HG02973 (cell line): ENCODE measurements around the gene BCL2.

ENCODE experiments used
- ATAC-seq: cut with Tn5 transposase; IDR thresholded peaks from one replicate; pipeline ENCODE4 v1.9.1; 2021; ENCODE audit warnings: moderate library complexity; ENCODE audit not compliant: unreplicated experiment

BCL2 gene

DNA sequence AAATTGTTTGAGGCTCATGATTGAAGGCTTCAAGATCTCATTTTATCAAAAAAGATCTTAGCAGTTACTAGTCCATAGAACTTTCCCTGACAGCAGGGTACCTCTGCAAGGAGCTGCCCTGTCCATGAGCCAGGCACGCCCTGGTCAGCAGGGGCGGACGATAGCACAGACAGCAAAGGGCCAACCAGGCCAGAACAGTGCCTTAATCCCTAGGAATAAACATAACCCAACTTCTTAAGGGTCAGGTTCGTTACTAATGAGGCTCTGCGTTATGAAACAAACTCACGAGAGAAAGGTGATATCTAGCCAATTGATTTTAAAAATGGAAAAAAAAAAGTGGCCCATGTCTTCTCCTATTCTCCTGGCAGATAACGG lies 59.2 kb downstream of the BCL2 start:
- ATAC-seq: no peak

- no peak for ATAC-seq
These were observed 59.8 kb downstream of the BCL2 start for GRCh38 chr18:63259567-63260379.

DNA sequence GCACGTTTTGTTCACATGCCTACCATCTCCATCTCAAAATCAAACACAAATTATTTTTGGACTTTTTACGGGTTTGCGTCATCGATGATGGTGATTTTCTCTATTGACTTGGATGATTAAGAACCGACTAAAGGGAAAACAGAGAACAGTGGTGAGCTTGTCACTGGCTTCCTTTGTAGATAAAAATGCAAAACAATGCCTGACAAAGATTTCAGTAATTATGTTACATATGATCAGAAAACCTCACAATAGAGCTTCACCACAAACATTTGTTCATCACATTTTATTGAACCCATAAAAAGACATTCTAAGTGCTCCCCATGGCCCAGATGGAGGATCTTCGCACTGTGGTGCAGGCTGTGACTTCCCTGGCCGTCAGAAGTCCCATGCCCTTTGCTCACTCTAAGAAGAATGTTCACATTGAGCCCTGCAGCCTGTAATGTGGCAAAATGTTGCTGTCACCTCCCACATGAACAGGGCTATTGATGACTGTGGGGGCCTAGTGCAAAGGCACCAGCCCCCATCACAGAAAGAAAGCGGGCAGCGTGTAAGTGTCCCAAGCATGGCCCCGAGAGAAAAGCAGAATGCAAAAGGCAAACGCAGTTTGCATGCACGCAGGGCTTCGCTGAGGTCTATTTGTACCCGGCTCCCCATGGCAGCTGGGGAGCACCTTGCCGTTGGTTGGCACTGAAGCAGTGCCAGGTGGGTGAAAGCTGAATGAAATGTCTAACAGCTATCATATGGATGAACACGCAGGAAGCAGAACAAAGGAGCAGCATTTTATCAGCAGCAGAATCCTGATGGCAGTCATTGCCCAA lies 60.6 kb downstream of the BCL2 start:
- ATAC-seq: no peak

GRCh38 chr18:63257453-63257852 lies 62.1 kb downstream of the BCL2 start:
- ATAC-seq: no peak

DNA sequence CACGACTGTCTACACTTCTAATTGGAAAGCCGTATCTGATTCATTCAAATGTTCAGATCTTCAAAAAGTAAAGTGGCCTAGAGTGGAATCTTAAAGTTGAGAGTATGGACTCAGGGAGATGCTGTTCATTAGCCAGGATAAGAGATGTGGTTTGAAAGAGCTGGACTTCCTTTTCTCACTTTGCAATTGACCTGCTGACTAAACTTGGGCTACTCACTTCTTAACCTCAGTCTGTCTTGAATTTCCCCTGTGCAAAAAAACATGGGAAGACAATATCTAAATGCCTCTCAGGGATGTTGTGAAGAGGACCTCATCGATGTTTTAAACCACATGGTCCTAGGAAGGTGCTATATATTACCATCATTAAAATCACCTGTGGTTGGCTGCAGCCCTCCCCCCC lies 64.1 kb downstream of the BCL2 start:
- ATAC-seq: peak; percentile 51

- ATAC-seq: peak; percentile 17
These were observed 64.7 kb downstream of the BCL2 start for GRCh38 chr18:63254716-63255399.

DNA sequence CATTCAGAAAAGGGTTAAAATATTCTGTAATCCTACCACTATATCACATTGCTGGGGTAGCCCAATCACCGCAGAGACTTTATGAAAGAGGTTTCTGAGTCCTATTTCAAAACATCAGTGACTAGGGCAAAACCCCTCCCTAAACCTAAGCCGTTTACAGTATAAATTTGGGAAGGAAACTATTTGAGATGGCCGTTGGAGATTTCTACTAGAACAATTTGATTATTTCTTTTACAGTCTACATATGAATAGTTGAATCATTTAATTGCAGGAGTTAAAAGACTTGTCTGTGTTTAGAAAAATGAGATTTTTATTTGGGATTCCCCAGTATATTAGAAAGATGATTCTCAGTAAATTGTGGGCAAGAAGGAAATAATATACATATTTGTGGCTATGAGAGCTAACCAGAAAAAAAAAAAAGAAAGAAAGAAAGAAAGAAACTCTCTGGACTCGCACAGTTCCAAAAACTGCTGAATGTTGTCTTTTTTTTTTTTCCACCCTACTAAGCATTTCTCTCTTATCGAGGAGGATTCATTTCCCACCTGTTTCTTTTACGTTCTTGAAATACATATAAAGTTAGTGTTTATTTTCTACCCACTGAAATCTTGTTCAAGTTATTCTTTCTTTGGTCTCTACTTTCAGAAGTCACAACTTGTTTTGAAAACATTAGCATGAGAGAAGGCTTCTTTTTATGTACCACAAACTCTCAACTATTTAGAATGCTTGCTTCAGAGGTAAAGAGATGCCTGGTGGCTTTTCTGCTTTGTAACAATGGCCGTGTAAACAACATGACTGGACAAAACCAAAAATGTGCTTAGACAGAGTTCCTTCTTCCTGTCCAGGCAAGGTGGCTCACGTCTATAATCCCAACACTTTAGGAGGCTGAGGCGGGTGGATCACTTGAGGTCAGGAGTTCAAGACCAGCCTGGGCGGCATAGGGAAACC lies 65.9 kb downstream of the BCL2 start:
- no peak for ATAC-seq

DNA sequence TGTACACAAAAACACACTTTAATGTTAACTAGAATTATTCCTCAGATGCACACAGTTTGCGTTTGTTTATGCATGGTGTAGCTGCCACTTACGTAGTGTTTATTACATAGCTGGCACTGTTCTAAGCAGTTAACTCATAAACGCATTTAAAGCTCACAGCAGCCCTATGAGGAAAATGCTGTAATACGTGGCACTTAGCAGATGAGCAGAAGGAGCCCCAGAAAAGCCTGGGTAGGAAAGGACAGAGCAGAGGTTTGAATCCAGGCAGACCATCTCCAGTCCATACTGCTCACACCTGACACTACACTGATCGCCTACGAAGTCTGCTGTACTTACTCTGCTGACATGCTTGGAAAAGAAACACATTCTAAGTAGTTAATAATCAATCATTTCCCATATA lies 66.6 kb downstream of the BCL2 start:
- no peak for ATAC-seq

DNA sequence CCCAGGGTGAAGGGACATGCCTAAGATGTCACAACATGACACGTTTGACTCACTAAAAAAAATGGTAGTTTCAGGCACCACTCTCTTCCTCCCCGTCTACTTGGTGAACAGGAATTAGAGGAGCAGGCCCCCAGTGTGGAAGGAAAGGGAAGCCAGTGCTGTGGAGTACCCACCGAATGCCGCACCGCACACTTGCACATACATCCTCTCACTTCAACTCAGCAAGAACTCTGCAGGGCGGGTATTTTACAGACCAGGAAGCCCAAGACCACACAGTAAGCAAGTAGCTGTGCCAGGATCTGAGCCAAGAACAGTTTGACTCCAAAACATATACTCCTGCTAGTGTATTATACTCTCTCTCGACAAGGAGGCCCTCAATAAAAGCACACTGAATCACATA lies 69.8 kb downstream of the BCL2 start:
- no peak for ATAC-seq

- no peak for ATAC-seq
These were observed 71.6 kb downstream of the BCL2 start for GRCh38 chr18:63247926-63248325.

DNA sequence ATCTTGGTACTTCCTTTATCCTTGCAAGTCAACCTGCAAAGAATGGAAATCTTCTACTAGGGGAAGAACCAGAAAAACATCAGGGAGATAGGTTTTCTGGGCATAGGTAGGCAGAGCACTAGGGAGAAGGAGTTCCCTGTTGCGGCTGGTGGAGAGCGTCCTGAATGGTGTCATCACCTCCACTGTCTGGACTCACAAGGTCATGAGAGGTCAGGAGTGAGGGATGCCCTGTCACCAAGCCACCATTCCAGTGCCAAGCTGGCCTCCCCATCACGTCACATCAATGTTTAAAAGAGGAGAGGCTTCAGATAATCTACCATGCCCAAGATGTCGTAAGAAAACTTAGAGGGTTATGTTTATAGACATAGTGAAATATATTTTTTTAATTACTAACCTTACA lies 72.1 kb downstream of the BCL2 start:
- ATAC-seq: no peak

DNA sequence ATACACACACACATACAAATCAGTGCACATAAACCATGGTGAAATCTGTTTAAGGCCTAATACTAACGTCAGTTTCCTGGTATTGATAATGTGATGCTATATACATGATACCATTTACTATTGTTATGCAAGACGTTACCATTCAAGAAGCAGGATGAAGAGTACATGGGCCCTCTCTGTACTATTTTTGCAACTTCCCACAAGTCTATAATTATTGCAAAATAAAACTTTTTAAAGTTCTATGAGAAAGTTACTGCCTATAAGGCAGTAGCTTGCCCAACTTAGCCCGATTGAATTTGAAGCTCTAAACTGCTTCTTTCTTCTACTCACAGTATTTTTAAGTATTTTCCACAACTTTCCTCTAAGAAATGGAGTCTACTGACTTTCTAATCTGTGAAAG lies 74.0 kb downstream of the BCL2 start:
- no peak for ATAC-seq

GRCh38 chr18:63244607-63245006 lies 75.0 kb downstream of the BCL2 start:
- ATAC-seq: no peak

- no peak for ATAC-seq
These were observed 77.8 kb downstream of the BCL2 start for GRCh38 chr18:63241760-63242159.

DNA sequence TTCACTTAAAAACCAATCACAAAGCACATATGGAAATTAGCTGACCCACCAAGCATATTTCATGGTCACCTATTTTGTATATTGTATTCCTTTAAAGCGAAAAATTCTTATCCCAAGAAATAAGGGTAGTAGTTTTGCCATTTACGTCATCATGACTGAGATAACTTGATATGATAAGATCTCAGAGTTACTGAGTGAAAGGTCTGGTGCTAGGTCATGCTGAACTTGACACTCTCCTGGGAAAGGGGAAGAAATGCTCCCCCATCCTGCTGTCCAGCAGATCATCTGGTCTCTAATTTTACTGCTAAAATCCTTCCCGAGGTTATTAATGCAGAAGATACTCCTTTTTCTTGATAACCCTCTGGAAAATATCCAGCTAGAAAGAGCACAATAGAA lies 78.3 kb downstream of the BCL2 start:
- no peak for ATAC-seq

GRCh38 chr18:63240531-63241316 lies 78.8 kb downstream of the BCL2 start:
- no peak for ATAC-seq

GRCh38 chr18:63238693-63239075 lies 80.9 kb downstream of the BCL2 start:
- ATAC-seq: no peak

GRCh38 chr18:63237881-63238692 lies 81.5 kb downstream of the BCL2 start:
- no peak for ATAC-seq
